Activated naive CD4-positive, alpha-beta T cell treated with anti-CD3 and anti-CD28 coated beads, Interleukin-2, amount 50 U/mL, for 24 hours (primary cell): Measurements from ENCODE around the gene CEP295NL.

ENCODE experiments used
- H3K27ac Mint-ChIP-seq: one replicate; pipeline ENCODE4 v1.8.0; 2021; ENCODE audit warnings: mild to moderate bottlenecking, mixed read lengths
- H3K27me3 Mint-ChIP-seq: one replicate; pipeline ENCODE4 v1.8.0; 2021; ENCODE audit warnings: mixed read lengths
- H3K36me3 Mint-ChIP-seq: one replicate; pipeline ENCODE4 v1.8.0; 2021; ENCODE audit warnings: mixed read lengths
- H3K4me1 Mint-ChIP-seq: one replicate; pipeline ENCODE4 v1.8.0; 2021; ENCODE audit warnings: mixed read lengths
- H3K4me3 Mint-ChIP-seq: one replicate; pipeline ENCODE4 v1.8.0; 2021; ENCODE audit warnings: mild to moderate bottlenecking, mixed read lengths
- H3K9me3 Mint-ChIP-seq: one replicate; pipeline ENCODE4 v1.8.0; 2021; ENCODE audit warnings: mixed read lengths

Gene CEP295NL

DNA sequence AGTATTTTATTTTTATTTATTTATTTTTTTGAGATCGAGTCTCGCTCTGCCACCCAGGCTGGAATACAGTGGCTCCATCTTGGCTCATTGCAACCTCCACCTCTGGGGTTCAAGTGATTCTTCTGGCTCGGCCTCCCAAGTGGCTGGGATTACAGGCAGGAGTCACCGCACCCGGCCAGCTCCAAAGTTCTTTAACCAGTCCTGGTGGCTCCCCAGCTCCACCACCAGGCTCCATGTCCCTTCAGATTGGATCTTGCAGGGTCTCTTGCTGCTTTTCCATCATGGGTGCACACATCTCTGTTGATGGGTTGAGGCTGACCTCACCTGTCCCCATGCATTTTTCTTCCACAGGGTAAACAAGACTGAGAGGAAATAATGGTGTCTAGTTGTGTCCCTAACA, 54.0 kb downstream of the CEP295NL start:
- Mint-ChIP-seq H3K9me3 (no peaks in the 10 kb centered on the region), H3K4me1 (peaks cover 7% of the 10 kb centered on the region), H3K27me3 (no peaks in the 10 kb centered on the region), H3K36me3 (no peaks in the 10 kb centered on the region), H3K27ac (no peak overlapping the region), H3K4me3 (no peak overlapping the region)

DNA sequence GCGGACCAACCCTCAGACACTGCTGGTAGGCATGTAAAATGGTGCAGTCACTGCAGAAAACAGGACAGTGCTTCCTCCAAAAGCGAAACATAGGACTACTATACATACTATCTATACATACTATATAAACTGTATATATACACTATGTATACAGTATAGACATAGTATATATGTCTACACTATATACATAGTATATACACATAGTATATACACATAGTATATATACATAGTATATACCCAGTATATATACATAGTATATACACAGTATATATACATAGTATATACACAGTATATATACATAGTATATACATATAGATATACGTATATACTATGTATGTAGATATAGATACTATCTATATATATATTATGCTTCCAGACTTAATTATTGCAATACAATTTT, 55.9 kb downstream of the CEP295NL start:
- Mint-ChIP-seq H3K36me3 (no peaks in the 10 kb centered on the region), H3K27ac (no peak overlapping the region), H3K4me3 (no peak overlapping the region), H3K9me3 (no peaks in the 10 kb centered on the region), H3K27me3 (no peaks in the 10 kb centered on the region), H3K4me1 (peaks cover 12% of the 10 kb centered on the region)

DNA sequence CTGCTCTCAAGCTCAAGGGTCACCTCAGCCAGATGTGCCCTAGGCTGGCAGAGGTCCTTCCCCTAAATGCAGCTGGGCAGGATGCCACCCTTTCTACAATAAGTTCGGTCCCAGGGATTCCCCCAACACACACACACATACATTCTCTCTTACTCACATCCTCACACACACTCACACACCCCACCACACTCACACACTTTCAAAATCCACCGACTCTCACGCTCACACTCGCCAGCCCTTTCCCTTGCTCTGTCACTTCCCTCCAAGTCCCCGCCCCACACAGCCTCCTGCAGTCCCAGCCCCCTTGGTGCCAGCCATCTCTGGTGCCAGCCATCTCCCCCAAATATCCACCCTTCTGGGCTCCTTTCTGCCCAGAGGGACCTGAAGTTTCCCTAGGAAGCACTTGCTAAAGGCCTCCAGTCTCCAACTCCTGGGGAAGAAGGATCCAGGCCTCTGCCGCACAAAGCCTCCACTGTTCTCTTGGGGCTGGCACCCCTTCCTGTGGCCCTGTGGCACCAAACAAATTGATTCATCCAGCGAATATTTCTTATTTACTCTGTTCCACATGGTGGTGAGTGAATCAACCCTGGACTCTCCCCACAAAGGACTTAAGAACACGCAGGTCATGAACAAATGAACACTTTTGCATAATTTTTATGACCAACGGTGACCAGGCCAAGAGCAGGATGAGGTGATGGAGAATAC, 58.5 kb downstream of the CEP295NL start:
- Mint-ChIP-seq H3K4me3 (no peak overlapping the region), H3K4me1 (peaks cover 16% of the 10 kb centered on the region), H3K27ac (peak overlapping the region; percentile 33), H3K9me3 (no peaks in the 10 kb centered on the region), H3K27me3 (no peaks in the 10 kb centered on the region), H3K36me3 (peaks cover 2% of the 10 kb centered on the region)

DNA sequence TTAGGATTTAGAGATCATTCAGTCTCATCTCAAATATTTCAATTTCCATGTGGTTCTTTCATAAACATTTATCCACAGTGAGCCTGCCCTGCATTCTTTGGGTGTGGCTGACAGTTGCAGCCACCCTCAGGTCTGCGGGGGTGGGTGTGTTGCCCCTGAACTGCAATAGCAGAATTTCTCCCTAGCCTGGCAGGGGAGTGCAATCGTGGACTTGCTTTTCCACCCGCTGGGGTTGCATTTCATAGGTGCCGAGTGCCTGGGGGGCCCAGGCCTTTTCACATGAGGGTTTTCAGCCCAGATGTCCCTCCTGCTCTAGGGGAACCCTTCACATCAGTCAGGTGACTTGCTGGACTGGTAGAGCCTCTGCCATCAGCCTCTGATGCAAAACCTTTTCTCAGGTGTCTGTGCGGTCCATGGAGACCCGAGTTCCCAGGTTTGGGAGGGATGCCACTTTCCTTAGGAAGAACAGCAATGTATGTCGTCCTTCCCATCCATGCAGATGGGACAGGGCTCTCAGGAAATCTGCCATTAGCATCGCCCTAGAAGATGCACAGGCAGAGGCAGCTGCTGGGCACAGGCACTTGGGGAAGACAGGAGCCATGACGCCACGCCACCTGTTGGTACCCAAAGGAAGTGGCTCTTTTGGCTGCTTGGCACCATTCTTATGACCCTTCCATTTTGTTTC, 60.0 kb downstream of the CEP295NL start:
- peaks cover 6% of the 10 kb centered on the region for H3K36me3 Mint-ChIP-seq
- no peak overlapping the region for H3K27ac Mint-ChIP-seq
- no peaks in the 10 kb centered on the region for H3K27me3 Mint-ChIP-seq
- H3K4me1 Mint-ChIP-seq, result peaks cover 28% of the 10 kb centered on the region
- H3K4me3 Mint-ChIP-seq, result no peak overlapping the region
- H3K9me3 Mint-ChIP-seq, result no peaks in the 10 kb centered on the region

DNA sequence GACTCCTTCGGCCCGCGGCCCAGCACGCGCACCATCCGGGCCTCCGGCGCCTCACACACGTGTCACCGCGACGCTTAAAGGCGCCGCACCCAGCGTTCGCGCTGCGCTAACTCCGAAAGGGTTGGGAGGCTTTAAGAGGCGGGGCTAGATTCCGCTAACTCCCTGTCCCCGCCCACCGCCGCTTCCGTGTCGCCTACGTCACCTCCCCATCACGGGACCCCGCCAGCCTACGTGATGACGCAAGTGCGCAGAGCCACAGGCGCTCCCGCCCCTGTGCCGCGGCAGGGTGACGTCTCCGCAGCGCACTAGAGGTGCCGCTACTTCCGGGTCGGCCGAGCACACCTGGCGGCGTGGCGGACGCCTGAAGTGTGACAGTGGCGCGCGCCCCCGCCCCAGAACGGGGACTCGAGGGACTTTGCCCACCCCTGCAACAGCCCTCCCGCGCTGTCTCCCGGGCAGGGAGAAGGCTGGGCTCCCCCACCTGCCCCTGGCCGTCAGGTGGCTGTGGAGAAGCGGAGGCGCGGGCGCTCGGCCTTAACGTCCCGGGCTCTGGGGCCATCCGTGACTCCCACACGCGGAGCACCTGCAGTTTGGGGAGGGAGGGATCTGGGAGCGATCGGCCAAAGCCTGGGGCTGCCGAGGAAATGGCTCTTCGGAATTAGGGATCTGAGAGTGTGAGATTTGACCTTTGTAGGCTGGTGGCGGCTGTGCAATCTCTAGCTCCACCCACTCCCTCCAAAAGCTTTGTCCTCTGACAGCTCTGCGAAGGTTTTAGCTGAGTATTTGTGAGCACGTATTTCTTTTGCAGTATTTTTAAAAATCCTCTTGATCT, 62.0 kb downstream of the CEP295NL start, which contains the start of gene USP36:
USP36 (minus strand) TSS at position 35 of the 832 bp plus-strand sequence. CDS start 4,451 bp downstream, outside the sequence.
- H3K27ac Mint-ChIP-seq, result peak within 1 kb of the TSS; percentile 95
- H3K36me3 Mint-ChIP-seq, result peaks cover 17% of the 10 kb centered on the region
- H3K27me3 Mint-ChIP-seq, result no peaks in the 10 kb centered on the region
- H3K4me3 Mint-ChIP-seq, result peak within 1 kb of the TSS; percentile 95
- no peaks in the 10 kb centered on the region for H3K9me3 Mint-ChIP-seq
- peaks cover 47% of the 10 kb centered on the region for H3K4me1 Mint-ChIP-seq
